CD8-positive, alpha-beta memory T cell (primary cell): ENCODE measurements around the gene GALNT10. TPM values are rescaled to one million over a fixed set of nuclear protein-coding genes. Genes with fewer than 3 reads are reported as not detected.

Source experiments
- CTCF ChIA-PET: fragments of 350-600 bp; sonication (Branson Sonifier 250); formaldehyde crosslinking; loops from one replicate; lab custom pipeline; 2021; ENCODE audit warnings: antibody characterized with exemption; lab: Charles Lee
- POLR2A ChIA-PET: fragments of 350-600 bp; sonication (Branson Sonifier 250); formaldehyde crosslinking; loops from one replicate; lab custom pipeline; 2021; ENCODE audit warnings: antibody characterized with exemption; lab: Charles Lee
- DNase-seq, 5 donors: peaks; one replicate each; pipeline versions ENCODE4 v3.0.0 to v3.0.0-alpha.2; 2020 to 2022; ENCODE audit warnings: mixed read lengths in 1 of 5
- H3K27ac ChIP-seq: one replicate; pipeline ENCODE4 v1.7.0; 2013; ENCODE audit warnings: low read depth, mild to moderate bottlenecking, low read length, moderate library complexity
- H3K27me3 ChIP-seq: 2 replicates; pipeline ENCODE4 v1.7.0; 2013; ENCODE audit warnings: low read length, mild to moderate bottlenecking; ENCODE audit not compliant: insufficient read depth, poor library complexity, severe bottlenecking
- H3K36me3 ChIP-seq: 2 replicates; pipeline ENCODE4 v1.7.0; 2013; ENCODE audit warnings: mild to moderate bottlenecking, low read length, moderate library complexity; ENCODE audit not compliant: insufficient read depth
- H3K4me1 ChIP-seq: 2 replicates; pipeline ENCODE4 v1.7.0; 2013; ENCODE audit warnings: mild to moderate bottlenecking, low read length, moderate library complexity; ENCODE audit not compliant: insufficient read depth
- H3K4me3 ChIP-seq: 2 replicates; pipeline ENCODE4 v1.7.0; 2013; ENCODE audit warnings: mild to moderate bottlenecking, low read length
- H3K9me3 ChIP-seq: 2 replicates; pipeline ENCODE4 v1.7.0; 2013; ENCODE audit warnings: mild to moderate bottlenecking, low read length
- H3K27ac Mint-ChIP-seq, 8 donors: one replicate each; pipeline ENCODE4 v1.8.0; 2020 to 2021; ENCODE audit warnings: mixed read lengths in 8 of 8, mild to moderate bottlenecking in 6 of 8, inconsistent platforms in 3 of 8, moderate library complexity in 3 of 8
- H3K27me3 Mint-ChIP-seq, 2 donors: one replicate each; pipeline ENCODE4 v1.8.0; 2020 to 2021; ENCODE audit warnings: mixed read lengths in 2 of 2, mild to moderate bottlenecking in 1 of 2, moderate library complexity in 1 of 2
- H3K36me3 Mint-ChIP-seq, 3 donors: one replicate each; pipeline ENCODE4 v1.8.0; 2020 to 2021; ENCODE audit warnings: mixed read lengths in 3 of 3, inconsistent platforms in 1 of 3, mild to moderate bottlenecking in 1 of 3
- H3K4me1 Mint-ChIP-seq, 3 donors: one replicate each; pipeline ENCODE4 v1.8.0; 2020 to 2021; ENCODE audit warnings: mixed read lengths in 3 of 3, inconsistent platforms in 1 of 3, mild to moderate bottlenecking in 1 of 3
- H3K4me3 Mint-ChIP-seq, 7 donors: one replicate each; pipeline ENCODE4 v1.8.0; 2020 to 2021; ENCODE audit warnings: mixed read lengths in 7 of 7, mild to moderate bottlenecking in 6 of 7, moderate library complexity in 4 of 7, inconsistent platforms in 2 of 7
- H3K9me3 Mint-ChIP-seq, 5 donors: one replicate each; pipeline ENCODE4 v1.8.0; 2020 to 2022; ENCODE audit warnings: mixed read lengths in 5 of 5, mild to moderate bottlenecking in 3 of 5, moderate library complexity in 2 of 5, inconsistent platforms in 1 of 5
- polyA plus RNA-seq: library from polyadenylated mRNA; unstranded; fragments of 300-500 nt; fragmentation: Illumina TruSeq; gene quantifications from one replicate; pipeline ENCODE4 v1.2.3, GENCODE V29; 2021
- total RNA-seq, 2 experiments: library from RNA; stranded (reverse); gene quantifications; one replicate each; pipeline ENCODE4 v1.2.3, GENCODE V29; 2021

Gene GALNT10
- total and polyA plus RNA-seq, 3 experiments from 2014 or later: 27.6 to 32.1 (median 28.0) TPM

DNA sequence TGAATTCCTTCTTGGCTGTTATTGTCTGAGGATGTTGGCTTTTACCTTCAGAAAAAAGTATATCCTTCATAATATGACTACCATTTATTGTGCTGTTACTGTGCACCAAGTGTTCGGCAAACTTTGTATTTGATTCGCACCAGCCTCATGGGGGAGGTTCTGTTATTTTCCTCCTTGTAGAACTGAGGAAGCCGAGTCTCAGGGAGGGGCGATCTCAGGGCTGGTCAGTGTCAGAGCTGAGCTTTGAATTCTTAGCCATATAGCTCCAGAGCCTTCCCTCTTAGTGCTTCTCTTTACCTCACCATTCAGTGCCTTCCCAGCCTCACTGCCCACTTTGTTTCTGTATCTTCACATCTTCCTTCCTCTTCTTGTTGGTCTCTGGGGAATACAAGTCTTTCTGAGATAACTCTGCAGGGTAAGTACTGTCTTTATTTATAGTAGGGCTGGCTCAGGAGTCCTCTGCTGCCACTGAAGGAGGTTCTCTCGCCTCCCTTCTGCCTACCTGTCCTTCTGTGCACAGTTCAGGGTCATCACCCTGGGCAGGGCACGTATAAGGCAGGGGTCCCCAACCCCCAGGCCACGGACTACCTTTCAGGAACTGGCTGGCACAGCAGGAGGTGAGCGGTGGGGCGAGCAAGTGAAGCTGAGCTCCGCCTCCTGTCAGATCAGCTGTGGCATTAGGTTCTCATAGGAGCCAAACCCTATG is 48.4 kb downstream of the GALNT10 start:
- Mint-ChIP-seq H3K9me3 (no peaks in the 10 kb centered on the region), H3K4me1 (peaks cover 42 to 86% (median 52%) of the 10 kb centered on the region in 3 donors), H3K27me3 (no peaks in the 10 kb centered on the region), H3K4me3 (no peak overlapping the region), H3K27ac (peak overlapping the region in 1 of 8 donors; percentile 17), H3K36me3 (peaks cover 0 to 6% (median 1%) of the 10 kb centered on the region in 3 donors)
- ChIA-PET POLR2A (interaction anchor here (0.8 kb wide), 1 partner anchor 23 kb away, joined by 3 read pairs; no protein-coding TSS in a partner anchor), CTCF (interaction anchor here (0.5 to 3.1 kb wide), 3 partner anchors 23 to 476 kb away, joined by 3 to 15 read pairs (median 3); no protein-coding TSS in a partner anchor)
- no peaks in the 10 kb centered on the region for H3K36me3 ChIP-seq
- H3K27me3 ChIP-seq: no peaks in the 10 kb centered on the region
- DNase-seq: no peak
- H3K4me3 ChIP-seq: no peak overlapping the region
- no peaks in the 10 kb centered on the region for H3K4me1 ChIP-seq
- H3K27ac ChIP-seq: no peak overlapping the region
- no peaks in the 10 kb centered on the region for H3K9me3 ChIP-seq

- H3K27me3 Mint-ChIP-seq: no peaks in the 10 kb centered on the region
- CTCF ChIA-PET: interaction anchor here (1.2 kb wide), 1 partner anchor 168 kb away, joined by 3 read pairs; no protein-coding TSS in a partner anchor
- H3K36me3 Mint-ChIP-seq: peaks cover 1 to 7% (median 6%) of the 10 kb centered on the region in 3 donors
- Histone ChIP-seq H3K9me3 (no peaks in the 10 kb centered on the region), H3K4me1 (no peaks in the 10 kb centered on the region), H3K27ac (no peak overlapping the region), H3K36me3 (no peaks in the 10 kb centered on the region), H3K27me3 (no peaks in the 10 kb centered on the region), H3K4me3 (no peak overlapping the region)
- H3K4me3 Mint-ChIP-seq: no peak overlapping the region
- POLR2A ChIA-PET: no interaction called here
- peaks cover 40 to 77% (median 49%) of the 10 kb centered on the region in 3 donors for H3K4me1 Mint-ChIP-seq
- H3K9me3 Mint-ChIP-seq: no peaks in the 10 kb centered on the region
- DNase-seq: no peak
- peak overlapping the region in 1 of 8 donors; percentile 51 for H3K27ac Mint-ChIP-seq
These were observed 50.1 kb downstream of the GALNT10 start for GRCh38 chr5:154240595-154240994.

GRCh38 chr5:154241021-154241420 is 50.5 kb downstream of the GALNT10 start:
- CTCF ChIA-PET: interaction anchor here (1.2 kb wide), 1 partner anchor 168 kb away, joined by 3 read pairs; no protein-coding TSS in a partner anchor
- no peak for DNase-seq
- Histone ChIP-seq H3K4me1 (no peaks in the 10 kb centered on the region), H3K4me3 (no peak overlapping the region), H3K9me3 (no peaks in the 10 kb centered on the region), H3K27me3 (no peaks in the 10 kb centered on the region), H3K27ac (no peak overlapping the region), H3K36me3 (no peaks in the 10 kb centered on the region)
- H3K27me3 Mint-ChIP-seq: no peaks in the 10 kb centered on the region
- H3K4me3 Mint-ChIP-seq: no peak overlapping the region
- H3K27ac Mint-ChIP-seq: no peak overlapping the region
- H3K9me3 Mint-ChIP-seq: no peaks in the 10 kb centered on the region
- POLR2A ChIA-PET: no interaction called here
- peaks cover 1 to 7% (median 6%) of the 10 kb centered on the region in 3 donors for H3K36me3 Mint-ChIP-seq
- peaks cover 36 to 73% (median 45%) of the 10 kb centered on the region in 3 donors for H3K4me1 Mint-ChIP-seq

DNA sequence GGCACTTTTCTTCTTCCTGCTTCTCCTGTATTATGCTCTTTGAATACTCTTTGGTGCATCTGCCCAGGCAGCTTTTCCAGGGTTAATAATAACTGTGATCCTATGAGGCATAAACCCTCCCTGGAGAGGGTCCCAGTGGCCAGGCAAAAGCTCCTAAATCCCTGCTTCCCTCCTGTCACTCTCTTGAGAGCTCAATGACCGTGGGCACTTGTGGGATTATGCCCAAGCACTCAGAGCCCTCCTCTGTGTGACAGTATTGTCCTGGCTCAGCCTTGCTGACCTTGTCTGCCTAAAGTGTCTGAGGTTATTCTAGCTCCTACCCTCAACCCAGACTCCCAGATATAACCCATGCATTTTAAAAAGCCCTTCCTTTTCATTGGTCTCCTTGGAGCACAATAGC is 51.9 kb downstream of the GALNT10 start:
- Histone ChIP-seq H3K36me3 (no peaks in the 10 kb centered on the region), H3K9me3 (no peaks in the 10 kb centered on the region), H3K27me3 (no peaks in the 10 kb centered on the region), H3K27ac (no peak overlapping the region), H3K4me1 (no peaks in the 10 kb centered on the region), H3K4me3 (no peak overlapping the region)
- Mint-ChIP-seq H3K9me3 (no peaks in the 10 kb centered on the region), H3K36me3 (peaks cover 1 to 7% (median 6%) of the 10 kb centered on the region in 3 donors), H3K27ac (peak overlapping the region in 7 of 8 donors; percentile 0 to 70 (median 39)), H3K4me1 (peaks cover 26 to 62% (median 32%) of the 10 kb centered on the region in 3 donors), H3K4me3 (no peak overlapping the region), H3K27me3 (no peaks in the 10 kb centered on the region)
- POLR2A ChIA-PET: no interaction called here
- no peak for DNase-seq
- CTCF ChIA-PET: interaction anchor here (1.0 to 1.4 kb wide), 2 partner anchors 12 to 170 kb away, joined by 3 read pairs; no protein-coding TSS in a partner anchor

DNA sequence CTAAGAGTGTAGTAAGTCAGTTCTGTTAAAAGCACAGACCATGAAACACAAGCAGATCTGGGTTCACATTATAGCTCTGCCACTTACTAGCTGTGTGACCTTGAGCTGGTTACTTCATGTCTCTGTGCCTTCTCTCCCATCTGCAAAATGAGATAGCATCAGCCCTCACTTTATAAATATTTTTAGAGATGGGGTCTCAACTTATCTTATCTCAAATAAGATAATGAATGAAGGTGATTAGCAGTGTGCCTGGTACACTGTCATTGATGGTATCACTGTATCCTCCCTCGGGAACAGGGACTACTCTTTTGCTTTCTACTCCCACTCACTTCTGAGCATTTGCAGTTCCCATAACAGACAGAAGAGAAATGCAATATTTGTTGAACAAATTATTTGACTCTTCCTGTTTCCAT is 52.4 kb downstream of the GALNT10 start:
- no peak overlapping the region for H3K4me3 Mint-ChIP-seq
- peaks cover 23 to 58% (median 27%) of the 10 kb centered on the region in 3 donors for H3K4me1 Mint-ChIP-seq
- Histone ChIP-seq H3K9me3 (no peaks in the 10 kb centered on the region), H3K27ac (no peak overlapping the region), H3K4me3 (no peak overlapping the region), H3K36me3 (no peaks in the 10 kb centered on the region), H3K27me3 (no peaks in the 10 kb centered on the region), H3K4me1 (no peaks in the 10 kb centered on the region)
- DNase-seq: no peak
- H3K36me3 Mint-ChIP-seq: peaks cover 1 to 7% (median 6%) of the 10 kb centered on the region in 3 donors
- CTCF ChIA-PET: interaction anchor here (1.0 to 1.4 kb wide), 2 partner anchors 12 to 171 kb away, joined by 3 read pairs; no protein-coding TSS in a partner anchor
- POLR2A ChIA-PET: no interaction called here
- no peaks in the 10 kb centered on the region for H3K27me3 Mint-ChIP-seq
- H3K9me3 Mint-ChIP-seq: no peaks in the 10 kb centered on the region
- H3K27ac Mint-ChIP-seq: peak overlapping the region in 5 of 8 donors; percentile 24 to 70 (median 49)

GRCh38 chr5:154243736-154244135 is 53.2 kb downstream of the GALNT10 start:
- Mint-ChIP-seq H3K4me1 (peaks cover 27 to 58% (median 31%) of the 10 kb centered on the region in 3 donors), H3K4me3 (peak overlapping the region in 1 of 7 donors; percentile 38), H3K27me3 (no peaks in the 10 kb centered on the region), H3K9me3 (no peaks in the 10 kb centered on the region), H3K36me3 (peaks cover 1 to 11% (median 6%) of the 10 kb centered on the region in 3 donors), H3K27ac (peak overlapping the region in 1 of 8 donors; percentile 43)
- no peaks in the 10 kb centered on the region for H3K27me3 ChIP-seq
- H3K9me3 ChIP-seq: no peaks in the 10 kb centered on the region
- no peaks in the 10 kb centered on the region for H3K4me1 ChIP-seq
- POLR2A ChIA-PET: no interaction called here
- H3K27ac ChIP-seq: no peak overlapping the region
- H3K4me3 ChIP-seq: no peak overlapping the region
- CTCF ChIA-PET: no interaction called here
- DNase-seq: no peak
- H3K36me3 ChIP-seq: no peaks in the 10 kb centered on the region

DNA sequence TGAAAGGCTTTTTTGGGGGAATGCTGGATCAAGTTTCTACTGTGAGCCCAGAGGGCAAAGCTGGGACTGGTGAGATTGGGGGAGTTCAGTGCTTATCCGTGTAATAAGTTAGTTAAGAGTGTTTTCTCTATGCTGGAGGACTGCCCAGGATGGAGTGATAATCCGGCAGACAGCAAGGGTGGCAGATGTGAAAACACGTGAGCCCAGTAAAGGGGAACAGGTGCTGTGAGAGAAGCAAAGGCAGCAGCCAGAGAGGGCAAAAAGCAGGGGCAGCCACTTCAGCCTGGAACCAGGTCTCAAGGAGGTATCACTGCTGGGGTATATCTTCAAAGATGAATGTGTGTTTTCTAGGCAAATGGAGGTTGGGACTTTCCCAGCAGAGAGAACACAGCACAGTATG is 53.9 kb downstream of the GALNT10 start:
- peaks cover 0 to 11% (median 5%) of the 10 kb centered on the region in 3 donors for H3K36me3 Mint-ChIP-seq
- H3K27ac Mint-ChIP-seq: peak overlapping the region in 3 of 8 donors; percentile 11 to 28 (median 24)
- CTCF ChIA-PET: no interaction called here

DNA sequence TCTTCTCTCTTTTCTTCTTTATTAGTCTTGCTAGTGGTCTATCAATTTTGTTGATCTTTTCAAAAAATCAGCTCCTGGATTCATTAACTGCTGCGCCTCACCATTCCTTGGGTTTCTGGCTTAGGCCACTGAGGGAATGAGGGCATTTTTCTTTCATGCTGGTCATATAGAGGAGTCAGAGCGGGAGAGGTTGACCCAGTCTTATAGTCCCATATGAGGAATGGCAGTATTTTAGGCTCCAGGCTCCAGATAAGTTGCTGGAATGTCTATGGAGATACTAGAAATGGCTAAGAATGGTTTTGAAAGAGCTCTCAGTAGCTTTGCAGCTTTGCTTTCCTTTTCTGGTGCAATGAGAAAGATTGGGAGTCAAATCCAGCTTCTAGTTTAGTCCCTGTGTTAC is 58.2 kb downstream of the GALNT10 start:
- no peak overlapping the region for H3K27ac ChIP-seq
- no peaks in the 10 kb centered on the region for H3K27me3 ChIP-seq
- no peaks in the 10 kb centered on the region for H3K9me3 ChIP-seq
- H3K27ac Mint-ChIP-seq: no peak overlapping the region
- peaks cover 8 to 23% (median 9%) of the 10 kb centered on the region in 3 donors for H3K36me3 Mint-ChIP-seq
- no peaks in the 10 kb centered on the region for H3K4me1 ChIP-seq
- no peaks in the 10 kb centered on the region for H3K27me3 Mint-ChIP-seq
- peaks cover 14 to 40% (median 39%) of the 10 kb centered on the region in 3 donors for H3K4me1 Mint-ChIP-seq
- no peak for DNase-seq
- ChIA-PET CTCF (no interaction called here), POLR2A (no interaction called here)
- no peak overlapping the region for H3K4me3 ChIP-seq
- H3K36me3 ChIP-seq: no peaks in the 10 kb centered on the region
- no peak overlapping the region for H3K4me3 Mint-ChIP-seq
- peaks cover 0 to 8% (median 5%) of the 10 kb centered on the region in 5 donors for H3K9me3 Mint-ChIP-seq

More for the DNA sequence above, 53.9 kb downstream of the GALNT10 start:
- no peak overlapping the region for H3K4me3 ChIP-seq
- no peak for DNase-seq
- no peaks in the 10 kb centered on the region for H3K27me3 Mint-ChIP-seq
- peaks cover 24 to 55% (median 39%) of the 10 kb centered on the region in 3 donors for H3K4me1 Mint-ChIP-seq
- H3K27ac ChIP-seq: no peak overlapping the region
- H3K27me3 ChIP-seq: no peaks in the 10 kb centered on the region
- no peaks in the 10 kb centered on the region for H3K9me3 Mint-ChIP-seq
- POLR2A ChIA-PET: no interaction called here
- H3K4me3 Mint-ChIP-seq: no peak overlapping the region
- H3K9me3 ChIP-seq: no peaks in the 10 kb centered on the region
- no peaks in the 10 kb centered on the region for H3K36me3 ChIP-seq
- H3K4me1 ChIP-seq: no peaks in the 10 kb centered on the region
